MCF 10A (cell line): ENCODE measurements around the gene TIFAB. TPM values are rescaled to one million over a fixed set of nuclear protein-coding genes. Genes with fewer than 3 reads are reported as not detected.

Experiments used
- BruUV-seq: library from RNA; stranded (reverse); fragments of 400-500 nt; replicated peaks from 2 replicates; lab custom pipeline; 2021; lab: Mats Ljungman, UMichigan
- CTCF ChIA-PET: fragments of 300-600 bp; sonication (Branson Sonifier 250); formaldehyde crosslinking; extraction: SDS; loops from one replicate; lab custom pipeline; 2021; ENCODE audit warnings: antibody characterized with exemption, inconsistent platforms; lab: Yijun Ruan, JAX
- POLR2A ChIA-PET: fragments of 300-600, 350-650 bp; sonication (Branson Sonifier 250); formaldehyde crosslinking; extraction: SDS; loops from one replicate; lab custom pipeline; 2020; ENCODE audit warnings: antibody characterized with exemption, inconsistent platforms; lab: Yijun Ruan, JAX
- DNase-seq: peaks from one replicate; pipeline ENCODE4 v3.0.0-alpha.2; 2018; ENCODE audit not compliant: unreplicated experiment
- H3K27ac Mint-ChIP-seq: one replicate; pipeline ENCODE4 v1.8.0; 2022; ENCODE audit warnings: mild to moderate bottlenecking, low read depth, mixed read lengths; ENCODE audit not compliant: unreplicated experiment
- H3K27me3 Mint-ChIP-seq: one replicate; pipeline ENCODE4 v1.8.0; 2022; ENCODE audit warnings: mixed read lengths; ENCODE audit not compliant: insufficient read depth, unreplicated experiment
- H3K36me3 Mint-ChIP-seq: one replicate; pipeline ENCODE4 v1.8.0; 2022; ENCODE audit warnings: mild to moderate bottlenecking, moderate library complexity, mixed read lengths; ENCODE audit not compliant: insufficient read depth, unreplicated experiment
- H3K4me1 Mint-ChIP-seq: one replicate; pipeline ENCODE4 v1.8.0; 2022; ENCODE audit warnings: mixed read lengths; ENCODE audit not compliant: insufficient read depth, unreplicated experiment
- H3K4me3 Mint-ChIP-seq: one replicate; pipeline ENCODE4 v1.8.0; 2022; ENCODE audit warnings: mild to moderate bottlenecking, moderate library complexity, mixed read lengths; ENCODE audit not compliant: unreplicated experiment
- H3K9me3 Mint-ChIP-seq: one replicate; pipeline ENCODE4 v1.8.0; 2022; ENCODE audit warnings: mixed read lengths; ENCODE audit not compliant: unreplicated experiment
- CTCF ChIP-seq: fragments of 200-600 bp; IDR thresholded peaks from one replicate; pipeline ENCODE4 v1.8.0; 2022; ENCODE audit warnings: antibody characterized with exemption, mild to moderate bottlenecking; ENCODE audit not compliant: unreplicated experiment
- intact Hi-C: fragments of 100-400 bp; cut with micrococcal nuclease; formaldehyde crosslinking; loops from 2 replicates; pipeline ENCODE4 v1.14.1; 2022
- total RNA-seq: library from RNA; stranded (reverse); gene quantifications from 2 replicates; pipeline ENCODE4 v1.2.3, GENCODE V29; 2022

The TIFAB gene
- total RNA-seq, 1 experiment from 2014 or later = not detected

- Mint-ChIP-seq H3K9me3 (no peaks in the 10 kb centered on the region), H3K27ac (no peak overlapping the region), H3K4me1 (peaks cover 3% of the 10 kb centered on the region), H3K36me3 (peaks cover 4% of the 10 kb centered on the region), H3K27me3 (no peaks in the 10 kb centered on the region), H3K4me3 (no peak overlapping the region)
- DNase-seq = no peak
- BruUV-seq = no TSS peak
- intact Hi-C loops = no loop called here
- no peak for TF ChIP-seq CTCF
- ChIA-PET CTCF (interaction anchor here (0.9 to 3.6 kb wide), 5 partner anchors 17 to 69 kb away, joined by 3 to 25 read pairs (median 4); no protein-coding TSS in a partner anchor), POLR2A (interaction anchor here (0.7 kb wide), 1 partner anchor 9 kb away, joined by 3 read pairs; no protein-coding TSS in a partner anchor)
Measured at GRCh38 chr5:135482381-135482933, 30.3 kb upstream of the TIFAB start.

- Mint-ChIP-seq H3K4me3 (no peak overlapping the region), H3K27me3 (no peaks in the 10 kb centered on the region), H3K36me3 (peaks cover 4% of the 10 kb centered on the region), H3K27ac (no peak overlapping the region), H3K4me1 (peaks cover 2% of the 10 kb centered on the region), H3K9me3 (no peaks in the 10 kb centered on the region)
- POLR2A ChIA-PET = interaction anchor here (0.7 kb wide), 1 partner anchor 10 kb away, joined by 3 read pairs; no protein-coding TSS in a partner anchor
- BruUV-seq = no TSS peak
- CTCF ChIA-PET = interaction anchor here (0.9 to 3.6 kb wide), 4 partner anchors 16 to 69 kb away, joined by 3 to 25 read pairs (median 8); no protein-coding TSS in a partner anchor
- no peak for TF ChIP-seq CTCF
- intact Hi-C loops = no loop called here
- DNase-seq = no peak
Measured at GRCh38 chr5:135481909-135482311, 29.8 kb upstream of the TIFAB start.

DNA sequence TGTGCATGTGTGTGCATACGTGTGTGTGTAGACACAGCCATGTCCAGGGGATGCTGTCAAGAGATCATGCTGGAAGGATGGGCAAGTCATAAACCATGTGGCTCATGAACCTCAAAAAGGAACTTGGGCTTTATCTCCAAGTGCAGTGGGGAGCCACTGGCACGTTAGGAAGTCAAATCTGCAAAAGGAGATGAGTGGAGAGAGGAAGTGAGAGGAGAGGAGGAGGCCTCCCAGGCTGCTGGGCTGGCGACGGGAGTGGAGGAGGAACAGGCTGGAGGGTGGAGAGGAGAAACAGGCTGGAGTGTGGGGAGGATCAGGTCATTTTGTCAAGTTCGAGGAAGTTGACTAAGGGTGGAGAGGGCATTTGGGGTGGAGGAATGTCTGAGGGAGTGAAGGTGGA is 29.2 kb upstream of the TIFAB start:
- H3K36me3 Mint-ChIP-seq = peaks cover 4% of the 10 kb centered on the region
- no peaks in the 10 kb centered on the region for H3K4me1 Mint-ChIP-seq
- POLR2A ChIA-PET = no interaction called here
- no peaks in the 10 kb centered on the region for H3K9me3 Mint-ChIP-seq
- H3K27ac Mint-ChIP-seq = no peak overlapping the region
- H3K4me3 Mint-ChIP-seq = no peak overlapping the region
- no TSS peak for BruUV-seq
- H3K27me3 Mint-ChIP-seq = no peaks in the 10 kb centered on the region
- intact Hi-C loops = no loop called here
- CTCF ChIA-PET = interaction anchor here (0.9 to 29.6 kb wide), 3 partner anchors 19 to 78 kb away, joined by 3 to 2166 read pairs (median 25); no protein-coding TSS in a partner anchor
- DNase-seq = no peak
- no peak for TF ChIP-seq CTCF

DNA sequence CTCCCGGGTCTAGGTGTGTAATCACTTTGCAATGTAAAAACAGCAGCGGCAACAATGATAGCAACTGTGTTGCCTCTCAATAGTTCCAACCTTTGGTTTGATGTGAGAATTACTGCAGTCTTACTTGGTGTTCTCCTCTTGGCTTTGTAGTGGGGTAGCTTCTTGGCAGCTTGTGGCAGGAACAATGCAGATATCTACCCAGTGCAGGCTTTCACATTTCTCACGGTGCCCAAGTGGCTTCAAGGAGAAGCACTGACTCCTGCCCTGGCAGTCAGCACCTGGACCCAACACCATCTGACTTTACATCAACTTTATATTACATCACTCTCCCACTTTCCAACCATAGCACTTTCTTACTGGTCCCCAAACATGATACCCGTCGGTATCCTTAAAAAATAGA is 28.4 kb upstream of the TIFAB start:
- H3K27me3 Mint-ChIP-seq = no peaks in the 10 kb centered on the region
- ChIA-PET CTCF (interaction anchor here (0.6 to 29.6 kb wide), 8 partner anchors 11 to 544 kb away, joined by 3 to 2166 read pairs (median 5); no protein-coding TSS in a partner anchor), POLR2A (interaction anchor here (3.1 kb wide), 1 partner anchor 8 kb away, joined by 9 read pairs; no protein-coding TSS in a partner anchor)
- DNase-seq = no peak
- BruUV-seq = no TSS peak
- no peak for TF ChIP-seq CTCF
- H3K4me3 Mint-ChIP-seq = no peak overlapping the region
- intact Hi-C loops = no loop called here
- H3K36me3 Mint-ChIP-seq = peaks cover 4% of the 10 kb centered on the region
- H3K9me3 Mint-ChIP-seq = no peaks in the 10 kb centered on the region
- no peak overlapping the region for H3K27ac Mint-ChIP-seq
- no peaks in the 10 kb centered on the region for H3K4me1 Mint-ChIP-seq
